Stimulated activated CD4-positive, alpha-beta T cell treated with anti-CD3 and anti-CD28 coated beads, TNF-alpha, amount 100 ng/mL, for 1 hour (primary cell): Measurements from ENCODE around the gene GBF1.

Source experiments
- DNase-seq, 3 donors: peaks; one replicate each; pipeline ENCODE4 v3.0.0-alpha.2; 2020; ENCODE audit warnings: low read depth in 3 of 3, low spot score in 1 of 3

The GBF1 gene

DNA sequence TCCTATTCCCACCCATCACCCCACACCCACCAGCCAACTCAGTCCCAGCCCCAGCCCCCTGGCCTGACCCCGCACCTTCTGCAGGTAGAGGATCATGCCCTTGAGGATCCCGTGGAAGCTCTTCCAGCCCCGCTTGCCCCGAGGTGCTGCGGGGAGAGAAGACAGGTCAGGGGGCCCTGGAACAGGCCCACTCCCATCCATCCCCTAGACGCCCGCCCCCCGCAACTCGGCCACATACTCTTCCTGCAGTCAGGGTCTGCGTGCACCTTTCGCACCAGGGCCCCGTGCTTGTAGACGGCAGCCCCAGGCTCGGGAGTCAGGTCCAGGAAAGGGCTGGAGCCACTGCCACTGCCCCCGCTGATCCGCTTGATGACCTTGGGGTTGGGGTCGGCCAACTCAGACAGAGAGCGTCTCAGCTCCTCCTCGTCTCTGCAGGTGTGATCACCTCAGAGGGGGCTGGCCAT is 159.8 kb downstream of the GBF1 start:
- DNase-seq = no peak

DNA sequence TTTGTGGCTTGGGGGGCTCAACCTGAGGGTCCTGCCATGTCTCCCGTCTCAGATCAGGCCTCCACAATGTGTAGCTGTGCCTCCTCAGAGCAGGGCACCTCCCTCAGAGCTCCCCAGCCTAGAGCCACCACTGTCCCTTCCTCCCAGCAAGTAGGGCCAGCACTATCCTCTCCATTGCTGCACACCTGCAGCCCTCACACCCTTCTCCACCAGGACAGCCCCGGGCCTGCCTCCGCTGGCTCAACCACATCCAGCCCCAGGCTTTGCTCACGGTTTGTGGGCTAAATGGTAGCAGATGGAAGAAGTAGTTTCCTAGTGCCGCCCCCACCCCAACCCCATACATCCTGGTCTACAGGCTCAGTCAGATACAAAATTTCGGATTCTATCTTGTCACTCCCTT is 160.3 kb downstream of the GBF1 start:
- no peak for DNase-seq

DNA sequence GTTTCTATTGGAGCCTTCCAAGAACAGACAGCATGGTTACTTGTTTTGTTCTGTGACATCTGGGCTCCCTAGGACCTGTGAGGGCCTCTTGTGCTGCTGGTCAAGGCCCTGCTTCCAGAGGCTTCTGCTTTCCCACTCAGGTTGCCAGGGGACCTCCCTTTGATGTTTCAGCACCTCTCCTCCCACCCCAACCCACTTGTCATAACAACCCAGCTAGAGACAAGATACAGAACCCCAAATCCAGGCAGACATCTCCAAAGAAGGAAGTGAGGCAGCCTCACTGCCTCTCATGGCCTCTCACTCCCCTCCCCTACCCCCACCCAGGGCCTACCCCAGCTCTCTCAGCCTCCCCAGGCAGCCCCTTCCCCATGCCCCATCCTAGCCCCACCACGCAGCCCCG is 161.5 kb downstream of the GBF1 start:
- no peak for DNase-seq

DNA sequence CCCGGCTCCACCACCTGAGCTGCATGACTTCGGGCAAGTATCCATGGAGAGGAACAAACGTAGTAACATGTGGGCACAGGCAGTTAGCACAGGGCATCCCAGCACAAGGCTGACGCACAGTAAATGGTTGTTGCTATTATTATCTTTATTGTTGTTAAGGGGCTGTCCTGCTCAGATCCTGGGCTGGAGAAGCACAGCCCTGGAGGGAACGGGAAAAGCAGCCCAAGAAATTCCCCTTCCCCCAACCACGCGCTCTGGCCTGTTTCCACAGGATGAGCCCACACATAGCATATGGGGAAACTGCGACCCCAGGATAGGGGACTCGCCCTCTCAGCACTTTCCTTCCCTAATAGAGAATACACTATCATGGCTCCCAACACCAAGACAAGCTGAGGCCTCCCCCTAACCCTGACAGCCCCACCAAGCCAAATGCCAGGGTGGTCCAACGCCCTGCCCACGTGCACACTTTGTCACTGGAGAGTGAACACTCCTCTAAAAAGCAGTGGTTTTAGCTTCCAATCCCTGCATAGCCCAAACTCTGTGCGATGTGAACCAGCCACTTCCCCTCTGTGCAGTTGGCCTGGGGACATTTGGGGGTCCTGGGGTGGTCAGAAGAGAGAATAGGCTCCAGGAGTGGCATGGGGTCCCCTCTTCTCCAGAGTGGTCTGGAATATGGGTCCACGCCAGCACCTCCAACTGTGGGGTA is 162.2 kb downstream of the GBF1 start:
- no peak for DNase-seq

DNA sequence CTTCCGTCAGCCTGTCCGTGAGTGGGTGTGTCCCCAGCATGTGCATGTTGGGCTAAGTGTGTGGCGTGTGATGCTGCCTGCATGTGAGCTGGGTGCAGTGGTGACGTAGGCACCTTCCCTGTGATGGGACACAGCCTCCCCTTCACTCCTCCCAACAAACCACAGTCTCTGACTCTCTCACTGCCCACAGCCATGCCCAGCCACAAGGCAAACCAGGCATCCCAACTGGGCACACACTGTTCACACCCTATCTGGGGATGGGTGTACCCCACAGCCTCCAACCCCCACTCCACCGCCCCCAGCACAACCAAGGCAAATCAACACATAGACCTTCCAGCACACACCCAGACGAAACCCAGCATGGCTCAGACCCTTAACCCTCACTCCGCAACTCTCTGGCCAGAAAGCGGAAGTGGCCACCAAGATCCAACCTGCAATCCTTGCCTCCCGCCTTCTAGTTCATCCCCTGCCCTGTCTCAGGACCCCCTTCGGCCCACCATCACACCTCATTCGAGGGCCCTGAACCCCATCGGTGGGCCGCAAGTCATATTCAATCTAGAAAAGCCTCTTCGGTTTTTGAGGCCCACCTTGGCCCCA is 162.9 kb downstream of the GBF1 start:
- no peak for DNase-seq

DNA sequence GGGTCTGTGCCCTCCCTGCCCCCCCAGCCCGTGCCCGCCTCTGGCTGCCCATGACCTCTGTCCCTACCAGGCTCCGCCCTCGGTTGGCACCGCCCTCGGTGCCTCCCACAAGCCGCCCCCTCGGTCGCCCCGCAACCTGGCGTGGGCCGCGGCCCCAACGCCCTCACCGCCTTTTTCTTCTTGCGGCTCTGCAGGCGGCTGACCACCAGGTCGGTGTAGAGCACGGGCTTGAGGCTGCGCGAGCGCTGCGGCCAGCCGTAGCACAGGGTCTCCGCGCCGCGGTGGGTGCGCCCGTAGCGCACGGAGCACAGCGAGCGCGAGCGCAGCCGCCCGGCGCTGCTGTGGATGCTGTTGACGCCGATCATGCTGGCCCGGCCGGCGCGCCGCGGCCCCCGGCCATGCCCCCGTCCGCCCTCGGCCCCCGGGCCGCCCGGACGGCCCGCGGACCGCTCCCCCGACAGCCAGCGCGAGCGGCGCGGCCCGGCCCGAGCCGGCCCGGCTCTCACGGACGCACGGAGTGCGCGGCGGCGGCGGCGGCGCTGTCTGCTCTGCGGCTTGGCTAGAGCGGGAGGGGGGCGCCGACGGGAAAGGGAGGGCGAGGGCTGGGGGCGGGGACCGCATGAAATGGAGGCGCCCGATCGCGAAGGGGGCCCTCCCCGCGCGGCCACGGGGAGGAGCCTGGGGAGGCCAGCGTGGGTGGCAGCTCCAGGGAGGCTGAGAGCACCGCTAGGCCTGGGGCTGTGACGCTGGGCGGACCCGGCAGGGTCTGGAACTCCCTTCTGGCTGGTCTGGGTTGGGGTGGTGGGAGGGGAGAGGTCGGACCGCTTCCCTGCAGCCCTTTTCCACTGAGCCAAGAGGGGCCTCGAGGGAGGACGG is 163.6 kb downstream of the GBF1 start:
- peak in 2 of 3 donors; percentile 57 to 73 for DNase-seq

DNA sequence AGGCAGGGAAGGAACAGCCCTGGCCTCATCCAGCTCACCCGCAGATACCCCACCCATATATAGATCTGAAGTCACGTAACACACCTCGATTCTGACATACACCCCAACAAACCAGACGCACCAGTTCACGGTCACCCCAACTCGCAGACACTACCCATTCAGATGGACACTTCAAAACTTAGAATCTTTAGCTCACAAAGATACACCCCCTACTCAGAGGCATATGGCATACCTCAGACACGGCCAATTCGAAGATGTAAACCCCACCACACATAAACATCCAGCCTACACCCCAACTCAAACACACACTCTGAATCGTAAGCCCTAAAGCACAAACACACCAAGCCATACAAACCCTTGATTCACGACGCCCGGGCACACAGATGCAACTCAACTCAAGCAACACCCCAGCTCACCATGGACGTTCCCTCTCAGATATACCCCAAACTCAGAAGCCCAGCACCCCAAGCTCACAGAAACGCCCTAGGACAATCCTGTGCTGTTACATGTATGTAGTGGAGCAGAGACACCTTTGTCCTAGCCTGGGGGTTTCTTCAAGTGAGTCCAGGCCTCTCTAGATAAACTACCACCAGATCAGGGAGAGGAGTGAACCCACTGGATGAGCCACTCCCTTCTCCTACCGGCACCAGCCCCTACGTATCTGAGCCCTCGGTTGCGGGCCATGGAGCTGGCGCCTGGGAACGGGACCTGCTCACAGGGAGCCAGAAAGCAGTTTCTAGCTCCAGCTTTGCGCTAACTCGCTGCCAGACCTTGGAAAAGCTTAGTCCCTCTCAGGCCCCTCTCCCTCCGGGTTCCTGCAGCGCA is 164.5 kb downstream of the GBF1 start:
- DNase-seq = no peak

DNA sequence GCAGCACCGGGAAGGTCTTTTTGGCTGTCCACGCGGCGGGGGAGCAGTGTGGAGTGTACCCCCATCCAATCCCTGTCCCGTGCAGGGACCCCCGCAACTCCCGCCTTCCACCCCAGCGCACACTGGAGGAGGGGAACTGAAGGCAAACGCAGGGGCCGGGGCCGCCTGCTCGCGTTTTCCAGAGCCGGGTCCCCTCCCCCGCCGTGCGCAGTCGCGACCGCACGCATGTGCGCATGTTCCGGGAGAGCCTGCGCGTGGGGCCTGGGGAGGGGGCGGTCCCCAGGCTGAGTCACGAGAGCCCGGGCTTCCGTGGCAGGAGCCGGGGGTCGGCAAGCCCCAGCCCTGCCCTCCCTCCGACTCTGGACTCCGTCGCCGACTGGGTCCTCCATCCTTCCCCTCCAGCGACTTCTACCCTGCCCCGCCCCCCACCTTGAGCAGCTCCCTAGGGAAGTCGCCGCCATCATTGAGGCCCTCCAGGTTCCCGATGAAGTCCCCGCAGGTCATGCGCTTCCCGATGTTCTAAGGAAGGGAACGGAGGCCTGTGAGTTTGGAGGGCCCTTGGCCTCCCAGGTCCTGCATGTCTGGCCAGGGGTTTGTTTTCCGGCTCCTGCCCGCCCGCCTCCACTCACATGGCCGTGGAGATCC is 165.2 kb downstream of the GBF1 start:
- DNase-seq = peak in 1 of 3 donors; percentile 58

DNA sequence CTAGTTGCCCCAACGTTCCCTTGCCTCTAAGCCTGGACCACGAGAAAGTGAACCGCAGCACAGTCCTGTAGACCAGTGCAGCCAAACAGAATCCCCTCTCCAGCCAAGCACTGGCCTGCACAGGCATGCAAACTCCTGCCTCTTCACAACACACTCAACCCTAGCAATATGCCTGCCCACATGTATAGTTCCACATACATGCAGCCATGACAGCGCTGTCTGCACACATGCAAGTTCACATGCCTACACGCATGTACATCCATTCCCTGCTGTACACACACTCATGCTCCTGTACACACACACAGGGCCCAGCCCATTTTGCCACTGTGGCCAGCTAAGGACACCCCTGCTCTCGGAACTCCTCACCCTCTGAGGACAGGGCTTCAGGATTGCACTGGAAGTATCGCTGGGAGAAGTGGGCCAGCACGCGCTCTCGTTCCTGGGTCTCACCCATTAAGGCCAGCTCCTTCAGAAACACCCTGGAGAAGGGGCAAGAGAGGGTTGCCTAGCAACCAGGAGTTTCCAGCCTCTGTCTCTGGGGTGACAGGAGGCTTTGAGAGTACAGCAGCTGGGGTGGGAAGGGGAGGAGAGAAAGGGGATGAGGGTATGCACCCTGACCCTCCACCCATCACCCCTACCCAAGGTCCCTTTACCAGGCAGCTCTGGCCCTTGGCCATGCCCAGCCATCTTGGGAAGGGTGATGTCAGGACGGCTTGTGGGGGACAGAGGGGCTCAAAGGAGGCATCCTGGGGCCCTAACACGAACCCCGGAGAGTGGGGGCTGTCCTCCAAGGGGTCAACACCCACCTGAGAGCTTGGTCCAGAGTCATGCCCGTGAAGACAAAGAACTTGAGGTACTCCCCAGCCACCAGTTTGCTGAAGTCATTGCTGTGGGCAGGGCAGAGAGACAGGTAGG is 166.3 kb downstream of the GBF1 start:
- no peak for DNase-seq

DNA sequence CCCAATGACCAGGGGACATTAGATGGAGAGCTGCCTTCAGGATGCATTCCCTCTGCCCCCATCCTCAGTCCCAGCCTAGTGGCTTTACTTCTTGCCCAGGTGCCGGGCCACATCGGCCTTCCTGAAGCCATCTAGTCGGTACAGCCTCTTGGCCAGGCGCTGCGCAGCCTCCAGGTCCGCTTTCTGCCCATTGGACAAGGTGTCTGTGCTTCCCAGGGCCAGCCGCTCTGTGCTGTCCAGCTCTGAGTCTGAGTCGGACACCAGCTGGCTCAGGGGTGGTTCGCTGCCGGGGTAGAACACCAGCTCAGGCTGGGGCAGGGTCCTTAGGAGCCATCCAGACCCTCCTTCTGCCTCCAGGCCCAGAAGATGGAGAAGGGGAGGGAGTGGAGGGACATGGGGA is 167.0 kb downstream of the GBF1 start:
- no peak for DNase-seq

DNA sequence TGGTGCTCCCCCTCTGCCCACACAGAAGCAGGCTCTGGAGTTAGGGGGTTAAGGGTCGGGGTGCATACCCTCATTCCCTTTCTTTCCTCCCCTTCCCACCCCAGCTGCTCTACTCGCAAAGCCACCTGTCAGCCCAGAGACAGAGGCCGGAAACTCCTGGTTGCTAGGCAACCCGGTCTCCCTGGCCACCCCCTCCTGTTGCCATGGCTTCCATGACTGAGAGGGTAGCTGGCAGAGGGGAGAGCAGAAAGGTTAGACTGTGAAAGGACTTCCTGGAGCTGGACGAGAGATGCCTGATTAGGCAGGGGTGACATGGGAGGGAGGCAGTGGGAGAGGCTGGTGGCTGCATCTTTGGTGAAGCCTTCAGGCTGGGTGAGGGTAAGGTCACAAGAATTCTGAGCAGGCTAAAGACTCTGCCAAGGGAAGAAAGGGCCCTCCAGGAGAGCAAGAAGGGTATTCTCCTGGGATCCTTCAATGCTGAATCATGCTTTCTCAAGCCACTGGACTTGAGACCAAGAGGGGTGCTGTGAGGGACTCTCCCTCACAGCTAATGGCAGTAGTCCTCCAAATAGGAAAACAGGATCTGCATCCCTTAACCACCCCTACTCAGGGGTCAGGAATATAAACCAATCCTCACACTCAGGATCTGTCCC is 167.8 kb downstream of the GBF1 start:
- DNase-seq = no peak

DNA sequence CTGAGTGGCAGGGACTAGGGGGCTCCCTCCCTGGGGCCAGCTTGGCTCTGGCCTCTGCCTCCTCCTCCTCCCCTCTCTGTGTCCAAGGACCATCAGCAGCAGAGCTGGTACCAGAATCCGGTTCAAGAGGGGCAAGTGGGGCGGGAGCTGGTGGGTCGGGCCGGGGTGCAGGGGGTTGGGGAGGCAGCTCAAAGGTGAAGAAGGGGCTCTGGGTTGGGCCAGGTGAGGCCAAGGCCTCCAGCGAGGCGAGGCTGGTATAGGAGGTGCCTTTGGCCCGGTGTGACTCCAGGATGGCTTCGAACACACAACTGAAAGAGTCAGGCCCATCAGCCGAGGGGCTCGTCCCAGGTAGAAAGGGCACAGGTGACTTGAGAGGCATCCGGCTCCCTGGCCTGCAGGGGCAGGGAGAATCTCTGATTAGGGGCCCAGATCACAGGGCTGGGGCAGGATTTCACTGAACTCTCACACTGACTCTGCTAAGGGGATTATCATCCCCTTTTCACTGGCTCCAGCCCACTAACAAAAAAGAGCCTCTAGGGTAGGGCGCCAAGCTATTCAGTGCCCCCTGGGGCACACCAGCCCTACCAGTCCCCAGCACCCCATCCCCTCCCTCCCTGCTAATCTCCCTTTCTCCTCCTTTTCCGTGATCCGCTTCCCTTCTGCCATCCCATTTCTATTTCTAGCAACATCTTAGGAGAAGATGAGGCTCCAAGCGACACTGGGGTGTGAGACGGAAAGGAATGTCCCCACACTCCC is 168.7 kb downstream of the GBF1 start:
- DNase-seq = no peak

DNA sequence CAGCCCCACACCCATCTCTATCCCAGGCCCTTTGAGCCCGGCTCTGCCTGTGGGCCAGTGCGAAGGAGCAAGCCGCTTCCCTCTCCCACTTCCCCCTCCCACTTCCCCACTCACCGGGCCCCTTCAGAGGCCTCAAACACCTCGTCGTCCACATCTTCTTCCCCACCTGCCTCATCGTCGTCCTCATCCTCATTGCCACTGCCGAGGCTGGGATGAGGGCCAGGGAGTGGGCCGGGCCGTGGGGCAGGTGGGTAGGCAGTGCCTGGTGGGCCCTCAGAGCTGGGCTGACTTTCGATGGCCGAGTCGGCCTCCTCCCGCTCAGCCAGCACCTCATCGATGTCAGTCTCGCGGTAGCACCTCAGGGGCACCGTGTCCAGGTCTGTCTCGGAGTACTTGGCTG is 169.4 kb downstream of the GBF1 start:
- no peak for DNase-seq

DNA sequence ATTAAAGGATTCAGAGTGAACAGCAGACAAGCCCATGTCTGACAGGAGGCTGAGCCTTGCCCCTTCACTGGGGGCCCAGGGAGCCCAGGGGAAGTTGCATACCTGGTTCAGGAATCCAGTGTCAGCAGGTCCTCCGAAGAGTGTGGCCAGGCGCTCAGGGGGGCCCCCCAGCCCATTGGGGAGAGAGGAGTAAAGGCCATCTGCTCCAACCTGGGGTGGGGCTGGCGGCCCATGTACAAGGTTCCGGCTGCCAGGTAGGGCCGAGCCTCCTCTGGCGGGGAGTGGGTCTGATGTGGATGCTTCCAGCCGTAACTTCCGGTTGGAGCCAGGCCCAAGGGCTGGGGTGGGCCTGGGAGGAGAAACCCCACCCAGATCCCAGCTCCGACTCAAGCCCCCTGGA is 171.0 kb downstream of the GBF1 start:
- no peak for DNase-seq

DNA sequence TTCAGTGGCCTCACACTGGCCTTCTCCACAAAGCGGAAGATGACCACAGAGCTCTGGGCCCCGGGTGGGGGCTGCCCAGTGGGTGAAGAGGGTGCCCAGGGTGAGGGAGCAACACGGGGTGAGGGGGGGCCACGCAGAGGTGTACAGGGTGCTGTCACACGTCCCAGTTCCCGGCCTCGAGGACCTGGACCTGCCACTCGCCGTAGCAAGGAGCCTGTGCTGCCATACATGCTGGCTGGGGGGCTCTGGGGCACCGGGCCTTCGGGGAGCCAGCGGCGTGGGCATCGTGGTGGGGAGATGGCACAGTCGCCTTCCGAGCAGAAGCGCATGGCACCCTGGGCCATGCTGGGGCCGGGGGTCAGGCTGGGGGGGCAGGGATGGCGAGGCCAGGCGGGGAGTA is 171.4 kb downstream of the GBF1 start:
- no peak for DNase-seq

DNA sequence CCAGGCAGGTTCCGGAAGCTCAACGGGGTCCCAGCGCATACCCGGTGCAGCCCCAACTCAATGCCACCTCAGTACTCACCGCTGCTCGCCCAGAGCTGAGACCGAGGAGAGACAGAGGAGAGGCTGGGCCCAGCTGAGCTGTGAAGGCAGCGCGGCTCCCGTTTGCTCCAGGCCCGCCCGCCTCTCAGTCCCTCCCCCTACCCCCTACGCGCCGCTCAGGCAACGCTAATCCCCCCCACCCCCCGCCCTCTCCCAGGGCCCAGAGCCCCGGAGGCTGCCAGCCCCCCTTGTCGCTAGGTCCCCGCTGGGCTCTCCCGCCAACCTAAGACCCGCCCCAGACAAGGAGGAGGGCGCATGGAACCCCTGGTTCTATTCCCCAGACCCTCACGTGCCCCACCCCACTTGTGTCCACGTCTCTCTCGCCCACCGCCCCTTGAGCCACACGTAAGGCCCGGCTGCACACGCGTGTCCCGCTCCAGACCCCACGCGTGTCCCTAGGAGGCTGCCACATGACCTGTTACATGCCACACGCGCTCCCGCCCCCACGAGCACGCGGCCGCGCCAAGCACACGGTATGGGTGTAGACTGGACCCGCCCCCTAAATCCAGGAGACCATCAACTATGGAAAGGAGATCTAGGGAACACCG is 173.4 kb downstream of the GBF1 start, which contains the start of gene PSD:
Gene PSD (minus strand): TSS at position 164 of the 647 bp plus-strand sequence. CDS start 1,747 bp downstream, outside the sequence.
- DNase-seq = no peak

DNA sequence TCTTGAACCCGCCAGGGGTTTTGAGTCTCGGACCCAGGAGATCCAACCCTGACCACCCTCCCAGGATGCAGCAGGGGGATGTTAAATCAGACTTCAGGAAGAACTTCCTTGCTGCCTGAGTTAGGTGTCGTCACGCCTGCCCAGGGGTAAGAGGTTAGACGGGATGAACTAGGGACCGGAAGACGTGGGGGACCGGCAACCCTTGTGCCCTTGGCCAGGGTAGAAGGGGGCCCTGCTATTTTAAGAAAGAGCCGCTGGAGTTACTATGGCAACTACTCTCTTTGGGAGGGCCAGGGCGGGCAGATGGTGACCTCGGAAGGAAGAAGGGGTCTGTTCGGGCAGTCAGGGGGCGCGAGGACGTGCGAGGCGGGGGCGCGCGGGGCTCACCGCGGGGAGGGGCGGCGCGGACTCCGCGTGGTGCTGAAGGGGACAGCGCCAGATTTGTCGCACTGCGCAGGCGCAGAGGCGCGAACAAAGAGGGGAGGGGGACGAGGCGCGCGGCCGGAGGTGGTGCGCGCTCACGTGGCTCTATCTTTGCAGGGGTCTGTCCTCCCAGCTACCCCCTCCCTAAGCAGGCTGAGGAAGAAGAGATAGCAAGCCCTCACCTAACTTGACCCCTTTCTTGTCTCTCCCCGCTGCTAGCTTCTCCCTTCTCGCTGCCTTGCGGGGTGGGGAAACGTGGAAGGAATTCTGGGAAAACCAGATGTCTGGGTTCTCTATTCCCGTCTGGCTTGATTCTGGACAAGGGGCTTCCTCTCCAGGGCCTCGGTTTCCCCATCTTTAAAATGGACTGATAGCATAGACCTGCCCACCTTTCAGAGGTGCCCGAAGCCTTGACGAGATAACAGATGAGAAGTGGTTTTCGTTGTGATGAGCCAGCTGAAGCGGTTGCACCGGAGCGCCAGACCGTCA is 174.2 kb downstream of the GBF1 start:
- DNase-seq = peak in 1 of 3 donors; percentile 64
